Lower leg skin (tissue), 3 donors: Measurements from ENCODE around the gene TENM4.

Experiments used
- POLR2A ChIP-seq, 2 donors: fragments of 450-650 bp; IDR thresholded peaks; one replicate each; pipeline ENCODE4 v1.6.1; 2016 to 2017; ENCODE audit warnings: antibody characterized with exemption in 2 of 2, mild to moderate bottlenecking in 1 of 2, moderate library complexity in 1 of 2
- TF ChIP-seq, protein P1 (sequence below), 3 donors: fragments of 450-650 bp; IDR thresholded peaks; one replicate each; pipeline ENCODE4 v1.5.1; 2016; ENCODE audit warnings: antibody characterized with exemption in 3 of 3, mild to moderate bottlenecking in 3 of 3, moderate library complexity in 2 of 3

DNA sequence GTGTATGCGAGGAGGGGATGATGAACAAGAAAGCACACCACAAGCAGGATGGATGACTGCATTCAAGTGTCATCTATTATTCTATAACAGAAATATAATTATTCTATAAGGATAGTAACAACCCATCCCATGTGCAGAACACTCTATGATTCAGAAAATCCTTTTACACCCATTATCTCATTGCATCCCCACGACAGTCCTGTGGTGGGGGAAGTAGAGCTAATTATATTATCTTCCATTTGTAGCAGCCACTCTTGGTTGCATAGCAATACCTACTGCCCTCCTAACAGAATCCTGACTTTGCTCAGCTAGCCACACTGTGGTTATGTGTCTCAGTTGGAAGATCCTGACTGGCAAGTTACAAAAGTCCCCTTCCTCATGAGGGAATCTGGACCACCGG, 459.7 kb downstream of the TENM4 start:
- TF ChIP-seq, protein P1, sequence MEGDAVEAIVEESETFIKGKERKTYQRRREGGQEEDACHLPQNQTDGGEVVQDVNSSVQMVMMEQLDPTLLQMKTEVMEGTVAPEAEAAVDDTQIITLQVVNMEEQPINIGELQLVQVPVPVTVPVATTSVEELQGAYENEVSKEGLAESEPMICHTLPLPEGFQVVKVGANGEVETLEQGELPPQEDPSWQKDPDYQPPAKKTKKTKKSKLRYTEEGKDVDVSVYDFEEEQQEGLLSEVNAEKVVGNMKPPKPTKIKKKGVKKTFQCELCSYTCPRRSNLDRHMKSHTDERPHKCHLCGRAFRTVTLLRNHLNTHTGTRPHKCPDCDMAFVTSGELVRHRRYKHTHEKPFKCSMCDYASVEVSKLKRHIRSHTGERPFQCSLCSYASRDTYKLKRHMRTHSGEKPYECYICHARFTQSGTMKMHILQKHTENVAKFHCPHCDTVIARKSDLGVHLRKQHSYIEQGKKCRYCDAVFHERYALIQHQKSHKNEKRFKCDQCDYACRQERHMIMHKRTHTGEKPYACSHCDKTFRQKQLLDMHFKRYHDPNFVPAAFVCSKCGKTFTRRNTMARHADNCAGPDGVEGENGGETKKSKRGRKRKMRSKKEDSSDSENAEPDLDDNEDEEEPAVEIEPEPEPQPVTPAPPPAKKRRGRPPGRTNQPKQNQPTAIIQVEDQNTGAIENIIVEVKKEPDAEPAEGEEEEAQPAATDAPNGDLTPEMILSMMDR (IDR thresholded peaks at IDR 0.05), result no peak
- no peak for TF ChIP-seq POLR2A (IDR thresholded peaks at IDR 0.05)
